Endothelial cell (in vitro differentiated cells): ENCODE results near the gene ZNF224. TPM values are rescaled to one million over a fixed set of nuclear protein-coding genes. Genes with fewer than 3 reads are reported as not detected.
"Not testable (repeated sequence)": the region's sequence is repeated elsewhere in the genome, so short reads cannot be mapped to it uniquely, and the experiment has no call there.

ENCODE experiments used
- DNase-seq: peaks from one replicate; pipeline ENCODE4 v3.0.0; 2021; ENCODE audit warnings: low spot score
- H3K27ac Mint-ChIP-seq: one replicate; pipeline ENCODE4 v1.8.0; 2021; ENCODE audit warnings: mixed read lengths, inconsistent platforms; ENCODE audit not compliant: unreplicated experiment
- H3K27me3 Mint-ChIP-seq: one replicate; pipeline ENCODE4 v1.8.0; 2021; ENCODE audit warnings: mild to moderate bottlenecking, moderate library complexity, mixed read lengths, inconsistent platforms; ENCODE audit not compliant: unreplicated experiment
- H3K36me3 Mint-ChIP-seq: one replicate; pipeline ENCODE4 v1.8.0; 2021; ENCODE audit warnings: mild to moderate bottlenecking, low read depth, mixed read lengths, inconsistent platforms; ENCODE audit not compliant: unreplicated experiment
- H3K4me1 Mint-ChIP-seq: one replicate; pipeline ENCODE4 v1.8.0; 2021; ENCODE audit warnings: mild to moderate bottlenecking, mixed read lengths, inconsistent platforms; ENCODE audit not compliant: unreplicated experiment
- H3K4me3 Mint-ChIP-seq: one replicate; pipeline ENCODE4 v1.8.0; 2021; ENCODE audit warnings: mild to moderate bottlenecking, mixed read lengths, inconsistent platforms; ENCODE audit not compliant: unreplicated experiment
- H3K9me3 Mint-ChIP-seq: one replicate; pipeline ENCODE4 v1.8.0; 2021; ENCODE audit warnings: mixed read lengths, inconsistent platforms; ENCODE audit not compliant: unreplicated experiment
- total RNA-seq: library from RNA; stranded (reverse); fragmentation: NEBNext Ultra II Directional; extraction: Animal tissue kit (Norgen Biotek cat#: 25700); gene quantifications from one replicate; pipeline ENCODE4 v1.2.1, GENCODE V29; 2021; ENCODE audit not compliant: unreplicated experiment
- TF ChIP-seq, protein P1 (sequence below): fragments of 200-600 bp; sonication (generic); IDR thresholded peaks from one replicate; pipeline ENCODE4 v1.5.0; 2021; ENCODE audit warnings: antibody characterized with exemption; ENCODE audit not compliant: unreplicated experiment

The ZNF224 gene
- total RNA-seq, 1 donor from 2014 or later, result 36.0 TPM

DNA sequence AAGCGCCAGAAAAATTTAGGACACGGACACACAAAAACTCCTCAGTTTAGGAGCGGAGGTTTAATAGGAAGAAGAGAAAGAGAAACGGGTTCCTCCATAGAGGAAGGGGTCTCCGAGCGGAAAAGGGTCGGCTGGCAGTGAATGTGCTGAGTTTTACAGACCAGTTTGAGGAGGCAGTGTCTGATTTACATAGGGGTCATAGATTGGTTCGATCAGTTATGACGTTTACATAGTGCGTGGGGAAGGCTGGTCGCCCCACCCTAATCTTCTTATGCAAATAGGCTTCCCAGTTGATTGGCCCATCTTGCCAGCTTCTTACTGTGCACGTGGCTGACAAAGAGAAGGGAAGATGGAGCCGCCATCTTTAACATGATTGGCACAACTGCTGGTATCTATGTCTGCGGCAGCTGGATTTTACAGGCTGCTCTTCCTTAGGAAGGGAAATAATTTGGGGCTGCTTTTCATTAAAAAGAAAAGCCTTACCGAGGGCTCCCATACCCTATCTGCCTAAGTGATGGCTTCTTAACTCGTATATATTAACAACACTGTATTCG is 17.8 kb downstream of the ZNF224 start:
- peak overlapping the region; percentile 96 for H3K27ac Mint-ChIP-seq
- H3K27me3 Mint-ChIP-seq, result peaks cover 1% of the 10 kb centered on the region
- H3K4me3 Mint-ChIP-seq, result peak overlapping the region; percentile 98
- peak; percentile 51 for DNase-seq
- H3K36me3 Mint-ChIP-seq, result peaks cover 28% of the 10 kb centered on the region
- peaks cover 12% of the 10 kb centered on the region for H3K9me3 Mint-ChIP-seq
- TF ChIP-seq, protein P1, sequence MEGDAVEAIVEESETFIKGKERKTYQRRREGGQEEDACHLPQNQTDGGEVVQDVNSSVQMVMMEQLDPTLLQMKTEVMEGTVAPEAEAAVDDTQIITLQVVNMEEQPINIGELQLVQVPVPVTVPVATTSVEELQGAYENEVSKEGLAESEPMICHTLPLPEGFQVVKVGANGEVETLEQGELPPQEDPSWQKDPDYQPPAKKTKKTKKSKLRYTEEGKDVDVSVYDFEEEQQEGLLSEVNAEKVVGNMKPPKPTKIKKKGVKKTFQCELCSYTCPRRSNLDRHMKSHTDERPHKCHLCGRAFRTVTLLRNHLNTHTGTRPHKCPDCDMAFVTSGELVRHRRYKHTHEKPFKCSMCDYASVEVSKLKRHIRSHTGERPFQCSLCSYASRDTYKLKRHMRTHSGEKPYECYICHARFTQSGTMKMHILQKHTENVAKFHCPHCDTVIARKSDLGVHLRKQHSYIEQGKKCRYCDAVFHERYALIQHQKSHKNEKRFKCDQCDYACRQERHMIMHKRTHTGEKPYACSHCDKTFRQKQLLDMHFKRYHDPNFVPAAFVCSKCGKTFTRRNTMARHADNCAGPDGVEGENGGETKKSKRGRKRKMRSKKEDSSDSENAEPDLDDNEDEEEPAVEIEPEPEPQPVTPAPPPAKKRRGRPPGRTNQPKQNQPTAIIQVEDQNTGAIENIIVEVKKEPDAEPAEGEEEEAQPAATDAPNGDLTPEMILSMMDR, result no peak
- H3K4me1 Mint-ChIP-seq, result peaks cover 10% of the 10 kb centered on the region

DNA sequence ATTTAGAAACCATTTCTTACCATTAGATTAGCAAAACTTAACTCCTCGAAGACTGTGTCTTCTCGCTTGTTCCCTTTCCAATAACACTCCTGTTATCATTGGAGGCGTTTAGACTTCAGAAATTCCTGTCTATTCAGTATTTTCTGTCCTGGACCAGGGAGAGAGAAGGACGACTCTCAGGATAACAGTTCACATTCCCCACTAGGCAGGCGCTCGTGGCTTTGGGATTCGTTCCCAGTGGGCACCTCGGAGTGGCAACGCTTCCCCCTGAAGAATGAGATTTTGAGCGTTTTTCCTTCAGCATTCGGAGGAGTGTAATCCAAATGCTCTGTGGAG is 18.6 kb downstream of the ZNF224 start:
- peak overlapping the region; percentile 72 for H3K27ac Mint-ChIP-seq

DNA sequence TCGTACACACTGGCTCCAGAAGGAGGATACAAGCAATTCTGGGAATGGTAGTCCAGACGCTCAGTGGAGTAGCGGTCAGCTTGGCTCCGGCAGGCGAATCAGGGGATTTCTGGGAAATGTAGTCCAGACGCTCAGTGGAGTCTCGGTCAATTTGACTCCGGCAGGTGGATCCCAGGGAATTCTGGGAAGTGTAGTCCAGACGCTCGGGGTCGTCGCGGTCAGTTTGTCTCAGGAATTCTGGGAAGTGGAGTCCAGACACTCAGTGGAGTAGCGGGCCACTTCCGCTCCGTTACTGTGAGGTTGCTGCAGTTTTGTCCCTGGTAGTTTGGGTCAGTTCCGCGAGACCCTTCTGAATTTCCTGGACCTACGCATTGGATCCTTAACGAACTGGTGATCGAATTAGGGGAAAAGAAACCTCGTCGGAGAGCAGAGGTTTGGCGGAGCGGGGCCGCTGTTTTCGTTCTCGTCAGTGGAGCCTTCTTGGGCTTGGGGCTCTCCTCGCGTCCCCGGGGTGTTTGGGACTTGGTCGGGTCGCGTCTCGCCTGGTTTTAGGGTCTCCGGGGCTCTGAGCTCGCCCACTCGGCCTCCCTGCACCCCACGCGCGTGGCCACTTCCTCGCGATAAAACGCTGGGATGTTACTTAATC is 19.1 kb downstream of the ZNF224 start, which contains the start of gene ZNF225:
Gene ZNF225 (plus strand): TSS at position 262 of the 646 bp plus-strand sequence. CDS start 2,429 bp downstream, outside the sequence.
- TF ChIP-seq, protein P1, result no peak
- Mint-ChIP-seq H3K4me3 (peak within 1 kb of the TSS; percentile 98), H3K4me1 (peaks cover 10% of the 10 kb centered on the region), H3K9me3 (no peaks in the 10 kb centered on the region), H3K27ac (peak within 1 kb of the TSS; percentile 72), H3K36me3 (peaks cover 18% of the 10 kb centered on the region), H3K27me3 (peaks cover 1% of the 10 kb centered on the region)
- peak; percentile 88 for DNase-seq

More for the DNA sequence above, 18.6 kb downstream of the ZNF224 start:
- peaks cover 5% of the 10 kb centered on the region for H3K9me3 Mint-ChIP-seq
- TF ChIP-seq, protein P1, result no peak
- H3K4me1 Mint-ChIP-seq, result peaks cover 10% of the 10 kb centered on the region
- no peak for DNase-seq
- peaks cover 20% of the 10 kb centered on the region for H3K36me3 Mint-ChIP-seq
- H3K27me3 Mint-ChIP-seq, result peaks cover 1% of the 10 kb centered on the region
- H3K4me3 Mint-ChIP-seq, result peak overlapping the region; percentile 98

DNA sequence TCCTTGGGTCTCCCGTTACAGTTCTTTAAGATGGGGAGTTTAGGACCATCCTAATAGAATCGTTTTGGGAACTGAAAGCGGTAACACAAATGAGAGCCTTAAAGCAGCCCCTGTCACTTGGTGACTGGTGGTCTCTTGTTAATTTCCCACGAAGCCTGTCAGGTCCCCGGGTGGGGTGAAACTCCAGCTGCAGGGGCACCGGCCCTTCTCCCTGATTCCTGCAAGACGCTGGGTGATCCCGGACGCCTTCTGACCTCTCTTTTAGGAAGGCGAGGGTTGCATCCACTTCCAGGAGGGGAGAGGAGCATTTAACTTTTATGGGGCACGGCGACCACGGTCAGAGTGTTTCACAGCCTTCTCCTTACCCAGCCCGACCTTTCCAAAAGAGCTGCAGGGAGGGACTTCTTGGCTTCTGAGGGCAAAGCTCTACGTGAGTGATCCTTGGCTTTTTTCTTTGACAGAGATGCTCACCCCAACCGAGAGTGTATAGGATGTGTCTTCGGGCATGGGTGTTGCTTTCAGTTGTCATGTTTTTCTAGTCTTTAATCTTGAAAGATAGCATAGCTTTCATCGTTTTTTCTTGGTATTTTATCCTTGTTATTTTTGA is 19.7 kb downstream of the ZNF224 start:
- H3K4me1 Mint-ChIP-seq, result peaks cover 10% of the 10 kb centered on the region

DNA sequence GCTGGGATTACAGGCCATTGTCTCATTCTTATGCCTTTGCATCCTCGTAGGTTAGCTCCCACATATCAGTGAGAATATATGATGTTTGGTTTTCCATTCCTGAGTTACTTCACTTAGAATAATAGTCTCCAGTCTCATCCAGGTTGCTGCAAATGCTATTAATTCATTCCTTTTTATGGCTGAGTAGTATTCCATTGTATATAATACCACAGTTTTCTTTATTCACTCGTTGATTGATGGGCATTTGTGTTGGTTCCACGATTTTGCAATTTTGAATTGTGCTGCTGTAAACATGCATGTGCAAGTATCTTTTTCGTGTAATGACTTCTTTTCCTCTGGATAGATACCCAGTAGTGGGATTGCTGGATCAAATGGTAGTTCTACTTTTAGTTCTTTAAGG is 27.0 kb downstream of the ZNF224 start:
- peak overlapping the region; percentile 26 for H3K4me3 Mint-ChIP-seq
- peaks cover 59% of the 10 kb centered on the region for H3K36me3 Mint-ChIP-seq

More for the DNA sequence above, 19.7 kb downstream of the ZNF224 start:
- TF ChIP-seq, protein P1, result no peak
- DNase-seq, result peak; percentile 13
- H3K9me3 Mint-ChIP-seq, result no peaks in the 10 kb centered on the region
- peak overlapping the region; percentile 64 for H3K27ac Mint-ChIP-seq
- H3K36me3 Mint-ChIP-seq, result peaks cover 19% of the 10 kb centered on the region
- peak overlapping the region; percentile 98 for H3K4me3 Mint-ChIP-seq
- H3K27me3 Mint-ChIP-seq, result peaks cover 1% of the 10 kb centered on the region

More for the DNA sequence above, 27.0 kb downstream of the ZNF224 start:
- not testable (repeated sequence) for DNase-seq, H3K9me3 Mint-ChIP-seq, H3K4me1 Mint-ChIP-seq, H3K27me3 Mint-ChIP-seq, H3K27ac Mint-ChIP-seq
